Measurements from ENCODE around the gene POU2F1. TPM values are rescaled to one million over a fixed set of nuclear protein-coding genes. Genes with fewer than 3 reads are reported as not detected.

Gene POU2F1
- total and polyA plus RNA-seq, 4 donors = 0.93 to 10.5 (median 6.5) TPM

GRCh38 chr1:167262836-167263235, 42.1 kb downstream of the POU2F1 start:
- Histone ChIP-seq H3K4me3 (ENCODE audit: low read depth in 1 of 3, low read length in 3 of 3) (no peak overlapping the region), H3K4me1 (ENCODE audit: control insufficient read depth in 4 of 4, insufficient read depth in 4 of 4, low read length in 3 of 4) (peaks cover 0 to 8% (median 2%) of the 10 kb centered on the region in 4 donors), H3K36me3 (ENCODE audit: control insufficient read depth in 4 of 4, insufficient read depth in 3 of 4, low read depth in 1 of 4, low read length in 3 of 4) (no peaks in the 10 kb centered on the region), H3K9me3 (ENCODE audit: control insufficient read depth in 4 of 4, low read length in 3 of 4) (no peaks in the 10 kb centered on the region), H3K27me3 (ENCODE audit: control insufficient read depth in 4 of 4, insufficient read depth in 4 of 4, low read length in 3 of 4) (no peaks in the 10 kb centered on the region), H3K9ac (ENCODE audit: low read depth in 1 of 2, low read length in 2 of 2) (no peak overlapping the region), H3K27ac (ENCODE audit: low read depth in 1 of 2, low read length in 2 of 2) (no peak overlapping the region)
- no peak for TF ChIP-seq FOXA2 (IDR thresholded peaks at IDR 0.05)
- TF ChIP-seq HNF4G (IDR thresholded peaks at IDR 0.05) = no peak
- no peak for TF ChIP-seq TAF1 (conservative IDR thresholded peaks at IDR 0.05)
- no peak for TF ChIP-seq REST (IDR thresholded peaks at IDR 0.05)
- TF ChIP-seq SP1 (IDR thresholded peaks at IDR 0.05) = no peak
- no peak for TF ChIP-seq YY1 (IDR thresholded peaks at IDR 0.05)
- TF ChIP-seq EGR1 (IDR thresholded peaks at IDR 0.05; ENCODE audit: low read depth in 2 of 2) = no peak
- no peak for TF ChIP-seq RXRA (IDR thresholded peaks at IDR 0.05)
- TF ChIP-seq GABPA (IDR thresholded peaks at IDR 0.05 in 1 of 2, conservative IDR thresholded peaks at IDR 0.05 in 1 of 2) = no peak
- no peak for TF ChIP-seq MAX (IDR thresholded peaks at IDR 0.05)
- TF ChIP-seq NR2F2 (IDR thresholded peaks at IDR 0.05) = no peak
- TF ChIP-seq ATF3 (IDR thresholded peaks at IDR 0.05) = no peak
- no peak for TF ChIP-seq FOXA1 (IDR thresholded peaks at IDR 0.05)
- TF ChIP-seq CTCF (IDR thresholded peaks at IDR 0.05; ENCODE audit: low read depth, low read length, missing input control) = no peak
- no peak for TF ChIP-seq JUND (IDR thresholded peaks at IDR 0.05)
- no peak for TF ChIP-seq HNF4A (conservative IDR thresholded peaks at IDR 0.05)
- no peak for TF ChIP-seq ZBTB33 (IDR thresholded peaks at IDR 0.05)
- TF ChIP-seq RAD21 (IDR thresholded peaks at IDR 0.05) = no peak
- no peak for DNase-seq (ENCODE audit: low spot score)
